ENCODE results near the gene USP2.

USP2 gene

GRCh38 chr11:119338965-119339588, 42.4 kb downstream of the USP2 start:
- Histone ChIP-seq H3K36me3 (replicated peaks; ENCODE audit: insufficient read depth, low read length) (no peaks in the 10 kb centered on the region), H3K27ac (ENCODE audit: low read length) (no peak overlapping the region), H3F3A (ENCODE audit: insufficient read depth, low read length) (no peaks in the 10 kb centered on the region), H3K9ac (ENCODE audit: low read length) (no peak overlapping the region), H2AFZ (ENCODE audit: low read length) (no peak overlapping the region), H3K4me3 (ENCODE audit: low read length) (no peak overlapping the region), H3K4me1 (ENCODE audit: low read length) (peaks cover 14% of the 10 kb centered on the region; the same call in 1 of the 2 replicates), H3K79me2 (ENCODE audit: low read length) (peaks cover 17% of the 10 kb centered on the region), H3K4me2 (ENCODE audit: low read depth, low read length) (no peak overlapping the region), H4K20me1 (ENCODE audit: insufficient read depth, low read length) (no peaks in the 10 kb centered on the region), H3K9me2 (replicated peaks; ENCODE audit: insufficient read depth, low read length) (no peaks in the 10 kb centered on the region), H3K9me3 (replicated peaks; ENCODE audit: insufficient read depth, low read length) (no peaks in the 10 kb centered on the region), H3K27me3 (replicated peaks; ENCODE audit: insufficient read depth, low read length) (peaks cover 40% of the 10 kb centered on the region)
- TF ChIP-seq EZH2 (optimal IDR thresholded peaks at IDR 0.05; ENCODE audit: low read depth, low read length) = no peak
- DNase-seq = no peak

GRCh38 chr11:119338318-119338890, 43.1 kb downstream of the USP2 start:
- Histone ChIP-seq H3K79me2 (ENCODE audit: low read length) (peaks cover 17% of the 10 kb centered on the region), H2AFZ (ENCODE audit: low read length) (no peak overlapping the region), H3K9me3 (replicated peaks; ENCODE audit: insufficient read depth, low read length) (no peaks in the 10 kb centered on the region), H3K4me3 (ENCODE audit: low read length) (no peak overlapping the region), H3K9me2 (replicated peaks; ENCODE audit: insufficient read depth, low read length) (no peaks in the 10 kb centered on the region), H3K27ac (ENCODE audit: low read length) (no peak overlapping the region), H4K20me1 (ENCODE audit: insufficient read depth, low read length) (no peaks in the 10 kb centered on the region), H3F3A (ENCODE audit: insufficient read depth, low read length) (no peaks in the 10 kb centered on the region), H3K9ac (ENCODE audit: low read length) (no peak overlapping the region), H3K27me3 (replicated peaks; ENCODE audit: insufficient read depth, low read length) (peaks cover 34% of the 10 kb centered on the region), H3K4me1 (ENCODE audit: low read length) (peaks cover 16% of the 10 kb centered on the region; the same call in 1 of the 2 replicates), H3K36me3 (replicated peaks; ENCODE audit: insufficient read depth, low read length) (no peaks in the 10 kb centered on the region), H3K4me2 (ENCODE audit: low read depth, low read length) (no peak overlapping the region)
- DNase-seq = peak; percentile 73
- TF ChIP-seq EZH2 (optimal IDR thresholded peaks at IDR 0.05; ENCODE audit: low read depth, low read length) = no peak
- peak; percentile 88 for TF ChIP-seq CTCF (IDR thresholded peaks at IDR 0.05; ENCODE audit: low read length)

GRCh38 chr11:119337581-119338317, 43.7 kb downstream of the USP2 start:
- no peak overlapping the region for H3K9ac ChIP-seq (ENCODE audit: low read length)
- H3K9me2 ChIP-seq (replicated peaks; ENCODE audit: insufficient read depth, low read length) = no peaks in the 10 kb centered on the region
- peaks cover 17% of the 10 kb centered on the region for H3K79me2 ChIP-seq (ENCODE audit: low read length)
- TF ChIP-seq EZH2 (optimal IDR thresholded peaks at IDR 0.05; ENCODE audit: low read depth, low read length) (no peak), EZH2phosphoT487 (IDR thresholded peaks at IDR 0.05; ENCODE audit: low read length) (no peak), CTCF (IDR thresholded peaks at IDR 0.05; ENCODE audit: low read length) (no peak)
- H3F3A ChIP-seq (ENCODE audit: insufficient read depth, low read length) = no peaks in the 10 kb centered on the region
- DNase-seq = no peak
- H3K27ac ChIP-seq (ENCODE audit: low read length) = no peak overlapping the region
- H3K4me3 ChIP-seq (ENCODE audit: low read length) = no peak overlapping the region
- peaks cover 16% of the 10 kb centered on the region; the same call in 1 of the 2 replicates for H3K4me1 ChIP-seq (ENCODE audit: low read length)
- H3K36me3 ChIP-seq (replicated peaks; ENCODE audit: insufficient read depth, low read length) = no peaks in the 10 kb centered on the region
- no peaks in the 10 kb centered on the region for H3K9me3 ChIP-seq (replicated peaks; ENCODE audit: insufficient read depth, low read length)
- no peak overlapping the region for H3K4me2 ChIP-seq (ENCODE audit: low read depth, low read length)
- no peaks in the 10 kb centered on the region for H4K20me1 ChIP-seq (ENCODE audit: insufficient read depth, low read length)
- H3K27me3 ChIP-seq (replicated peaks; ENCODE audit: insufficient read depth, low read length) = peaks cover 27% of the 10 kb centered on the region
- no peak overlapping the region for H2AFZ ChIP-seq (ENCODE audit: low read length)
